Stomach smooth muscle (tissue), 2 donors: Measurements from ENCODE around the gene WLS.
"Not testable (repeated sequence)": the region's sequence is repeated elsewhere in the genome, so short reads cannot be mapped to it uniquely, and the experiment has no call there.

Experiments used
- H3K27ac ChIP-seq: one replicate; pipeline ENCODE4 v1.7.0; 2013; ENCODE audit warnings: mild to moderate bottlenecking, low read length, inconsistent platforms
- H3K27me3 ChIP-seq, 2 donors: one replicate each; pipeline ENCODE4 v1.7.0; 2013; ENCODE audit warnings: low read length in 2 of 2; ENCODE audit not compliant: insufficient read depth in 2 of 2, control insufficient read depth in 1 of 2
- H3K36me3 ChIP-seq, 2 donors: one replicate each; pipeline ENCODE4 v1.7.0; 2013; ENCODE audit warnings: low read length in 2 of 2; ENCODE audit not compliant: control insufficient read depth in 2 of 2, insufficient read depth in 2 of 2
- H3K4me1 ChIP-seq: one replicate; pipeline ENCODE4 v1.7.0; 2013; ENCODE audit warnings: low read length; ENCODE audit not compliant: control insufficient read depth, insufficient read depth
- H3K4me3 ChIP-seq, 2 donors: one replicate each; pipeline ENCODE4 v1.7.0; 2013; ENCODE audit warnings: low read length in 2 of 2
- H3K9ac ChIP-seq, 2 donors: one replicate each; pipeline ENCODE4 v1.7.0; 2013; ENCODE audit warnings: low read length in 2 of 2, mild to moderate bottlenecking in 1 of 2
- H3K9me3 ChIP-seq, 2 donors: one replicate each; pipeline ENCODE4 v1.7.0; 2013; ENCODE audit warnings: low read length in 2 of 2; ENCODE audit not compliant: control insufficient read depth in 2 of 2
- donor health status: healthy.
- donor health status: Pancreatic carcinoma.

Gene WLS

DNA sequence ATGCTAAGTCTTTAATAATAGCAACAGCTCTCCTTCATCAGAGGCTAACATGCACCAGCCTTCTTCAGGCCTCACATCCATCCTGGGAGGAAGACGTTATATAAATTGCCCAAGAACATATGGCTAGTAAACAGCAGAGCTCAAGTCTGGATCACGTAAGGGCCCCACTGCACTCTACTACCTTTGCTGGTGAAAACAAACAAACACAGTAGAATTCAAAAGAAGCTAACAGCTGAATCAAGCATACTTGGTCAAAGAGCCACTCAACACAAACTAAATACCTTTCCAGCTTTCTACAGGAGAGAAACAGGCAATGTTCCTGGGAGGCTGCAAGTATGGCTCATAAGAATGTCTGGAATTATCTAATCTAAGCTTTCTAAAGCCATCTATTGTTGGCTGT is 66.0 kb downstream of the WLS start:
- Histone ChIP-seq H3K9me3 (no peaks in the 10 kb centered on the region), H3K36me3 (peaks cover 2 to 3% of the 10 kb centered on the region in 2 donors), H3K4me1 (peaks cover 14% of the 10 kb centered on the region), H3K4me3 (no peak overlapping the region), H3K27ac (no peak overlapping the region), H3K27me3 (no peaks in the 10 kb centered on the region), H3K9ac (no peak overlapping the region)

DNA sequence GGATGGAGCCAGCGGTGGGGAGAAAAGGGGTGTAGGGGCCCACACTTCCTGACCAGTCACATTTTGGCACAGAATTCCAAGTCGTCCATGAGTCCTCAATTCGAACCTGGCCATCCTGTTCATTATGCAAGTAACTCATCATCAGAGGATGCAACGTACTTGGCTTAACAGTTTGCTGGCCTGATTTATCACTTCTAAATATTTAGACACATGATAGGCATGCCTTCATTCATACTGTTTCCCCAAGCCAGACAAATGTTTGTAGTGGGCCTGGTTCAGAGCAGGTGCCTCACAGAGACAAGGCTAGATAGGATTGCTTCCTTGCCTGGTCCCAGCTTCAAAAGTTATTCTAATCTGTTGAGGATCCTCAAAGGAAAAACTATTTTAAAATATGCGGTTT is 66.7 kb downstream of the WLS start:
- peaks cover 2 to 3% of the 10 kb centered on the region in 2 donors for H3K36me3 ChIP-seq
- H3K9ac ChIP-seq: no peak overlapping the region
- H3K27ac ChIP-seq: no peak overlapping the region
- no peaks in the 10 kb centered on the region for H3K27me3 ChIP-seq
- H3K9me3 ChIP-seq: no peaks in the 10 kb centered on the region
- H3K4me1 ChIP-seq: peaks cover 14% of the 10 kb centered on the region
- H3K4me3 ChIP-seq: no peak overlapping the region

DNA sequence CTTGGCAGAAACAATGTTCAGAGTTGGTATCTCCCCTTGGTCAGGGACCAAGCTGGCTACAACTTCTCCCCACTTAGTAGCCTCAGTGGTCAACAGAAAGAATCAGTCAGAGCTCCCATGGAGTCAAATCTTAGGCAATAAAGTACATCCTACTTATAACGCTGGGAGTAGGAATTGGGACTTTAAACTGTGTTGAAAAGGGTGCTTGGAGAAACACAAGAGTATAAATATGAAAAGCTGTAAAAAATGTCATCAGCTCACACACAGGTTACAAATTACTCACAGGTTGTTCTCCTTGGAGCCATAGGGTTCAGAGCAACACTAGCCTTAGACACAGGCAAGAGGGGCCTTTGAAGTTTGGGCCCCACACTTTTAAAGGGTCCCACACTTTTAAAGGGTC is 67.4 kb downstream of the WLS start:
- no peak overlapping the region for H3K9ac ChIP-seq

DNA sequence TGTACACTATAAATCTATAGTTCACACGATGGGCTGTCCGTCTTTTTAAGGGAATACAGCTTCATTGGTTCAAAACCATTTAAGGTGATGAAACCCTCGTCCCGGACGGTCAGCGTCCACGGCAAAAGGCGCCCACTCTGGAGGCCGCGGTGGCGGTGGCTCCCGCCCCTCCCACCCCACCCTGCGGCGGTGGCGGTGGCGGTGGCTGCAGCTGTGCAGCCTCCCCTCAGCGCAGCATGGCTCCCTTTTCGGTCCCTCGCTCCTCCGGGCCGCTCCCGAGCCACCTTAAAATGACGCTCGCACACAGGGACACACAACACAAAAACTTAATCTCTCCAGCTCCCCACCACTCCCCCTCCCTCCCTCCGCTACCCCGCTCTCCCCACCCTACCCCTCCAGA is 69.1 kb downstream of the WLS start:
- Histone ChIP-seq H3K36me3 (peaks cover 8 to 11% of the 10 kb centered on the region in 2 donors), H3K9ac (no peak overlapping the region), H3K27me3 (no peaks in the 10 kb centered on the region), H3K4me1 (peaks cover 6% of the 10 kb centered on the region), H3K4me3 (no peak overlapping the region), H3K27ac (no peak overlapping the region), H3K9me3 (no peaks in the 10 kb centered on the region)

More for the DNA sequence above, 67.4 kb downstream of the WLS start:
- no peaks in the 10 kb centered on the region for H3K9me3 ChIP-seq
- H3K4me3 ChIP-seq: no peak overlapping the region
- no peaks in the 10 kb centered on the region for H3K27me3 ChIP-seq
- H3K27ac ChIP-seq: no peak overlapping the region
- peaks cover 2 to 3% of the 10 kb centered on the region in 2 donors for H3K36me3 ChIP-seq
- peaks cover 14% of the 10 kb centered on the region for H3K4me1 ChIP-seq

DNA sequence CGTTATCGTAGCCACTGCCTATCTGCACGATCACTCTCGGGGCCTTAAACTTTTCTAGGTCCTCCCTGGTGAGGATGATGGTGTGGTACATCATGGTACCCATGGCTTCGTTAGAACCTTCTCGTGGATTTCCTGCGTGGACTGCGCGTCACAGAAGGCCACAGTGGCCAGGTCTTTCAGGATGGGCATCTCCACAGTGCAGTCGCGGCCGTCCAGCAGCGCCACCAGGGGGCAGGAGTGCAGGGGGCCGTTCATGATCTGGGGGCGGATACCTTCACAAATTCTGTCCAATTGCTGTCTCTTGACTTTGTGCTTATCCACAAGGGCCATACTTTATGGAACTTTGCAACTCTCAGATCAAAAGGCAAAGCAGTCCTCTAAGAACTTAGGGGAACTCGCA is 69.6 kb downstream of the WLS start:
- H3K9ac ChIP-seq: no peak overlapping the region
- H3K4me1 ChIP-seq: peaks cover 6% of the 10 kb centered on the region
- H3K27ac ChIP-seq: no peak overlapping the region
- no peaks in the 10 kb centered on the region for H3K27me3 ChIP-seq
- no peak overlapping the region for H3K4me3 ChIP-seq
- no peaks in the 10 kb centered on the region for H3K9me3 ChIP-seq
- peaks cover 11% of the 10 kb centered on the region in 2 donors for H3K36me3 ChIP-seq

DNA sequence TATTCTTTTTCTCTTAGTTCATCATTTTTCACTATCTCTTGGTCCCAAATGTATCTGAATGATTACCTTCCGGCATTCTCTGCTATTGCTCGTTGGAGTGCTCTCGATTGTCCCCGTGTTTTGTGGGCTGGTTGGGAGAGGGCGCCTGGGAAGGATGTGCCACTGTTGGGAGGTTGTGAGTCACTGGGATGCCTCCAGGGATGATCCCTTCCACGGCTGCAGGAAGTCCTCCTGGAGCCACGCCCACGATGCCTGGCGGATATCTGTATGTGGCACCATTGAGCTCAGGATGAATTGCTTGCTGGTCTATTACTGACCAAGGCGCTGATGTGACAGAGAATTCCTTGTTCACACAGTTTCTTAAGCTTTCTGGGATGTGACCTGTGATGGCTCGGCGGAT is 70.7 kb downstream of the WLS start:
- H3K9ac ChIP-seq, H3K27me3 ChIP-seq, H3K27ac ChIP-seq, H3K4me3 ChIP-seq, H3K9me3 ChIP-seq, H3K4me1 ChIP-seq: not testable (repeated sequence)
- peaks cover 17% of the 10 kb centered on the region in 2 donors for H3K36me3 ChIP-seq

DNA sequence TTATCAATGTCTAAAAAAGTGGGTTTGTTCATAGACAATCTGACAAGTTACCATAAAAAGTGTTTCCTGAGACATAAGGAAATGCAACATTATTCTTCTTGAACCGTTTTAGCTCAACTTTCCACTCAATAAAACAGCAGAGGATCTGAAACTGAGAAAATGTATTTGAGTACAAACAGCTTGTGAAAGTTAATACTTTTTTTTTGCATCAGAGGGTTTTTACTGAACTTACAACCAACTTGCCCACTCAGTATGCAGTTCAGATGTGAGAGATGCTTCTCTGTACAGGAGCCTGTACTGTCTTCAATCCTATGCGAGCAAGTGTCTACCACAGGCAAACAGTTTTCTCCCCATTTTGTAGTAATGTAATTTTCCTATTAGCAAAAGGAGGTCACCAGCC is 71.4 kb downstream of the WLS start:
- not testable (repeated sequence) for H3K9ac ChIP-seq, H3K4me3 ChIP-seq, H3K27ac ChIP-seq, H3K27me3 ChIP-seq, H3K9me3 ChIP-seq, H3K4me1 ChIP-seq
- H3K36me3 ChIP-seq: peaks cover 21 to 24% of the 10 kb centered on the region in 2 donors

DNA sequence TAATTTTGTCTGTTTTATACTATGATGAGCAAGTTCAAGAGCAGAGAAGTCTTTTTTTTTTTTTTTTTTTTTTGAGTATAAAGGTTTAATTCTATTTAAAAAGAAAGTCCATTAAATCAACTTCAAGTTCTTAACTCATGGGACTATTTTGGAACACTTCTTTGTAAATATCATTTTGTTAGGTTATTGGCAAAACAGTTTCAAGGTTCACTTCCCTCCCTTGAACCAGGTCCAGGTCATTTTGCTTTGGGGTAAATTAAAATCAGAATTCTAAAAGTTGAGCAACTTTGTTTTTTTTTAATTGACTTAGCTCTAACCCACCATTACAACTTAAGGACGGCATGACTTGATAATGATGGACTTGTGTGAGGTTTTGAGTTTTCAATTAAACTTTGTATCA is 72.3 kb downstream of the WLS start:
- Histone ChIP-seq H3K36me3 (peaks cover 26 to 28% of the 10 kb centered on the region in 2 donors), H3K27ac (no peak overlapping the region), H3K4me3 (no peak overlapping the region), H3K4me1 (peaks cover 7% of the 10 kb centered on the region), H3K9ac (no peak overlapping the region), H3K9me3 (no peaks in the 10 kb centered on the region), H3K27me3 (no peaks in the 10 kb centered on the region)

DNA sequence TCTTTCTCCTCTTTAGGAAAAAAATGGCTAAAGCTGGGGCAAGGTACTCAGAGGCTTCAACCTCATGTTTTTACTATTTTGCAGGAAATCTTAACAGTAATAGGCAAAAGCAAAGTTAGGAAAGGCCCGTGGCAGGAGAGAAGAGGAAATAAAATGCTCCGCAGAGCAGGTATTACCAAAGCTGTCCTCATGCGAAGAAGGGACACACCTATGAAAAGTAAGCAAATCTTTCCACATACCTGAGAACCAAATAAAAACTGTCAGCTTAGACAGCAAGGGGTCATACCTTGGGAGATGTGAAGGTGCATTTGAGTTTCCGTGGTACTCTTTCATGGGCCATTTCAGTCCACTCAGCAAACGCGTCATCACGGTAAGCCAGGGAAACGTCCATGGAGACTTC is 73.5 kb downstream of the WLS start:
- no peaks in the 10 kb centered on the region for H3K27me3 ChIP-seq
- H3K36me3 ChIP-seq: peaks cover 31 to 32% of the 10 kb centered on the region in 2 donors
- H3K9ac ChIP-seq: no peak overlapping the region

DNA sequence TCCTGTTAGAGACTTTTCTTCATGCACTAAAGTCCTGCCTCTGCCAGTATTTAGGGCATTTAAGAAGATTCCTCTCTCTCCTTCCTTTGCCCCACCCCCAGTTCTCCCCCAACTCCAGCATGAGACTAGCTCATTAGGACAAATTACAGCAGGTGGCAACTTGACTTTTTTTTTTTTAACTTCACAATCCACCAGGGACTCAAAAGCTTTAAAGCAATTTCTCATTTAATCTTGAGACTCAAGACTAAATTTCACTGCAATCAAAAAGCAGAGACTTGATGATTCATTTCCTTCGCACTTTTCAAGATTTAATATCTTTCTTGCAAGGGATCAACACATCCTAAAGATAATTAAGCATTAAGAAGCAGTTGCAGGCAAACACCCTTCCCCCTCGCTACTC is 74.9 kb downstream of the WLS start:
- peak overlapping the region; percentile 4 for H3K27ac ChIP-seq
- peaks cover 38 to 43% of the 10 kb centered on the region in 2 donors for H3K36me3 ChIP-seq
- H3K27me3 ChIP-seq: no peaks in the 10 kb centered on the region
- H3K4me1 ChIP-seq: peaks cover 7% of the 10 kb centered on the region
- no peak overlapping the region for H3K4me3 ChIP-seq
- no peaks in the 10 kb centered on the region for H3K9me3 ChIP-seq
- H3K9ac ChIP-seq: no peak overlapping the region

More for the DNA sequence above, 73.5 kb downstream of the WLS start:
- H3K27ac ChIP-seq: no peak overlapping the region
- H3K4me3 ChIP-seq: no peak overlapping the region
- no peaks in the 10 kb centered on the region for H3K9me3 ChIP-seq
- H3K4me1 ChIP-seq: peaks cover 7% of the 10 kb centered on the region

DNA sequence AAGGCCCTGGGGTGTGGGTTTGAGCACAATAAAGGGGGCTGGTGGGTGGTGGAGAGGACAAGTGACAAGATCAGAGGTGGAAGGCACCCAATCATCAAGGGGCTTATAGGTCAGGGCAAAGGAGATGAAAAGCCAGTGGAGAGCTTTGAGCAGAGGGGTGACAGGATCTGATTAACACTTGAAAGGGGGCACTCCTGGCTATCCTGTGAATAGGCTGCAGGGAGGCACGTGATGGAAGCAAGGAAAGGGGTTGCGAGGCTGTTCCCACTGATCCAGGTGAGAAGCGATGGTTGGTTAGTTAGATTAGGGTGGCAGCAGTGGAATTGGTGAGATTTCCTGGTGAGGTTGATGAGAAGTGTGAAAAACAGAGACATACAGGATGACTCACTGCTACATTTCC is 80.6 kb downstream of the WLS start:
- H3K9ac ChIP-seq: no peak overlapping the region
- peaks cover 66 to 70% of the 10 kb centered on the region in 2 donors for H3K36me3 ChIP-seq
- no peak overlapping the region for H3K4me3 ChIP-seq
- H3K27ac ChIP-seq: peak overlapping the region; percentile 18
- H3K9me3 ChIP-seq: no peaks in the 10 kb centered on the region
- peaks cover 10% of the 10 kb centered on the region for H3K4me1 ChIP-seq
- H3K27me3 ChIP-seq: no peaks in the 10 kb centered on the region
